Testis (tissue), 2 donors: ENCODE measurements around the gene BMP4.

Experiments used
- CTCF ChIP-seq, 3 experiments: fragments of 450-650 bp in 2 of 3; fragments of 200-600 bp in 1 of 3; sonication (generic) in 1 of 3; IDR thresholded peaks; one replicate each; pipeline ENCODE4 v1.5.1; 2016 to 2019; ENCODE audit warnings: antibody characterized with exemption in 3 of 3, mild to moderate bottlenecking in 2 of 3, moderate library complexity in 1 of 3
- POLR2A ChIP-seq: fragments of 450-650 bp; IDR thresholded peaks from one replicate; pipeline ENCODE4 v1.6.1; 2017; ENCODE audit warnings: antibody characterized with exemption, mild to moderate bottlenecking, moderate library complexity

- TF ChIP-seq CTCF (IDR thresholded peaks at IDR 0.05) (no peak), POLR2A (no peak)
Measured at GRCh38 chr14:53978194-53978593, 21.6 kb upstream of the BMP4 start.
